Parathyroid adenoma (tissue), 2 donors: ENCODE measurements around the gene USP13.

Experiments
- H2AFZ ChIP-seq: fragments of 300-600 bp; sonication (generic); one replicate; pipeline ENCODE4 v1.7.0; 2017; ENCODE audit warnings: antibody characterized with exemption, mild to moderate bottlenecking
- H3K27ac ChIP-seq: fragments of 300-600 bp; sonication (generic); one replicate; pipeline ENCODE4 v1.7.0; 2017
- H3K27me3 ChIP-seq: fragments of 300-600 bp; sonication (generic); one replicate; pipeline ENCODE4 v1.7.0; 2017; ENCODE audit warnings: low read length; ENCODE audit not compliant: control insufficient read depth, insufficient read depth
- H3K36me3 ChIP-seq: fragments of 300-600 bp; sonication (generic); one replicate; pipeline ENCODE4 v1.7.0; 2017; ENCODE audit warnings: low read length; ENCODE audit not compliant: control insufficient read depth, insufficient read depth
- H3K4me1 ChIP-seq: fragments of 300-600 bp; sonication (generic); one replicate; pipeline ENCODE4 v1.7.0; 2017; ENCODE audit warnings: control low read depth
- H3K4me2 ChIP-seq: fragments of 300-600 bp; sonication (generic); one replicate; pipeline ENCODE4 v1.7.0; 2017; ENCODE audit warnings: low read length
- H3K4me3 ChIP-seq: fragments of 300-600 bp; sonication (generic); one replicate; pipeline ENCODE4 v1.7.0; 2017; ENCODE audit warnings: low read depth, low read length
- H3K79me2 ChIP-seq: fragments of 300-600 bp; sonication (generic); one replicate; pipeline ENCODE4 v1.7.0; 2017; ENCODE audit warnings: control low read depth
- H3K9ac ChIP-seq: fragments of 300-600 bp; sonication (generic); one replicate; pipeline ENCODE4 v1.7.0; 2017; ENCODE audit warnings: mild to moderate bottlenecking
- H3K9me3 ChIP-seq: fragments of 300-600 bp; sonication (generic); one replicate; pipeline ENCODE4 v1.7.0; 2017; ENCODE audit warnings: low read length; ENCODE audit not compliant: control insufficient read depth
- TF ChIP-seq, protein P1 (sequence below): fragments of 300-600 bp; sonication (generic); IDR thresholded peaks from one replicate; pipeline ENCODE4 v1.7.0; 2017; ENCODE audit warnings: antibody characterized with exemption, mild to moderate bottlenecking
- donor health status: primary hyperparathyroidism.

Gene USP13

DNA sequence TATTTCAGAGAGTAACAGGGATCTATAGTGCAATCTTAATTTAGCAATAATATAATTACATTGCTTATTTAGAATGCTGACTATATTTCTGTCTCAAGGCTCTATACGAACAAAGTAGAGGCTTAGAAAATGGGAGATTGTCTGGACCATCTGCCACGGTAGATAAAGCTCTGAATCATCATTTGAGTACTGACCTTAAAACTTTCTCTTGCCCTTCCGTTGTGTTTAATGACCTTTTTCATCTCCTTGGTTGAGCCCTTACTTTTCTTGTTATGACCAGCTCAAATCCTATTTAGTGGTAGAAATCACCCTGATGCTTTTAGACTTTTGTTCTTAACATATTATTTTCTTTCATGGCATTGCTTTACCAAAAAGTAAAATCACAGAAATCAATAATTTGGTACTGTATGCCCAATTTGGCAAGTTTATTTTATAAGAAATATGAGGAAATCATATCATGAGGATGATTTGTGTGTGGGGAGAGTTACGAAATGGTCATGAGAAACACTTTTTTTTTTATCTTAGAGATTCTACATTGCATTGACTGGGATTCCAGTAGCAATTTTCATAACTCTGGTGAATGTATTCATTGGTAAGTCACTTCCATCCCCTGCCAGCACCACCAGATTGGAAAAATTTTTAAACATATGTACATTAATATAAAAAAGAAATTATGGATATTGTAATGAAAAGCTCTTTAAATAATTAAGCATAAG lies 37.2 kb upstream of the USP13 start:
- TF ChIP-seq, protein P1, sequence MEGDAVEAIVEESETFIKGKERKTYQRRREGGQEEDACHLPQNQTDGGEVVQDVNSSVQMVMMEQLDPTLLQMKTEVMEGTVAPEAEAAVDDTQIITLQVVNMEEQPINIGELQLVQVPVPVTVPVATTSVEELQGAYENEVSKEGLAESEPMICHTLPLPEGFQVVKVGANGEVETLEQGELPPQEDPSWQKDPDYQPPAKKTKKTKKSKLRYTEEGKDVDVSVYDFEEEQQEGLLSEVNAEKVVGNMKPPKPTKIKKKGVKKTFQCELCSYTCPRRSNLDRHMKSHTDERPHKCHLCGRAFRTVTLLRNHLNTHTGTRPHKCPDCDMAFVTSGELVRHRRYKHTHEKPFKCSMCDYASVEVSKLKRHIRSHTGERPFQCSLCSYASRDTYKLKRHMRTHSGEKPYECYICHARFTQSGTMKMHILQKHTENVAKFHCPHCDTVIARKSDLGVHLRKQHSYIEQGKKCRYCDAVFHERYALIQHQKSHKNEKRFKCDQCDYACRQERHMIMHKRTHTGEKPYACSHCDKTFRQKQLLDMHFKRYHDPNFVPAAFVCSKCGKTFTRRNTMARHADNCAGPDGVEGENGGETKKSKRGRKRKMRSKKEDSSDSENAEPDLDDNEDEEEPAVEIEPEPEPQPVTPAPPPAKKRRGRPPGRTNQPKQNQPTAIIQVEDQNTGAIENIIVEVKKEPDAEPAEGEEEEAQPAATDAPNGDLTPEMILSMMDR, result no peak
- H3K4me2 ChIP-seq, result no peak overlapping the region
- H2AFZ ChIP-seq, result no peak overlapping the region
- no peak overlapping the region for H3K9ac ChIP-seq
- H3K4me1 ChIP-seq, result no peaks in the 10 kb centered on the region
- no peaks in the 10 kb centered on the region for H3K36me3 ChIP-seq
- no peak overlapping the region for H3K4me3 ChIP-seq
- H3K9me3 ChIP-seq, result no peaks in the 10 kb centered on the region
- no peaks in the 10 kb centered on the region for H3K27me3 ChIP-seq
- H3K27ac ChIP-seq, result no peak overlapping the region
- peaks cover 31% of the 10 kb centered on the region for H3K79me2 ChIP-seq

DNA sequence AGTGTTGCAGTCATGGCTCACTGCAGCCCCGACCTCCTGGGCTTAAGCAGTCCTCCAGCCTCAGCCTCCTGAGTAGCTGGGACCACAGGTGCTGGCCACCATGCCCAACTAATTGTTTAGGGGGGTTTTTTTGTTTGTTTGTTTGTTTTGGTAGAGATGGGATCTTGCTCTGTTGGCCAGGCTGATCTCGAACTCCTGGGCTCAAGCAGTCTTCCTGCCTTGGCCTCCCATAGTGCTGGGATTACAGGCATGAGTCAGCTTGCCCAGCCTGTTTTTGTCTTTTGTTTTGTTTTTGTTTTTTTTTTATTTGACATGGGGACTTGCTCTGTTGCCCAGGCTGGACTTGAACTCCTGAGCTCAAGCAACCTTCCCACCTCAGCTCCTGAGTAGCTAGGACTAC lies 30.8 kb upstream of the USP13 start:
- no peak overlapping the region for H3K4me3 ChIP-seq
- TF ChIP-seq, protein P1, result no peak
- no peaks in the 10 kb centered on the region for H3K4me1 ChIP-seq
- no peak overlapping the region for H3K4me2 ChIP-seq
- no peaks in the 10 kb centered on the region for H3K36me3 ChIP-seq
- no peak overlapping the region for H3K27ac ChIP-seq
- no peaks in the 10 kb centered on the region for H3K9me3 ChIP-seq
- no peak overlapping the region for H2AFZ ChIP-seq
- no peaks in the 10 kb centered on the region for H3K27me3 ChIP-seq
- no peak overlapping the region for H3K9ac ChIP-seq
- peaks cover 3% of the 10 kb centered on the region for H3K79me2 ChIP-seq

DNA sequence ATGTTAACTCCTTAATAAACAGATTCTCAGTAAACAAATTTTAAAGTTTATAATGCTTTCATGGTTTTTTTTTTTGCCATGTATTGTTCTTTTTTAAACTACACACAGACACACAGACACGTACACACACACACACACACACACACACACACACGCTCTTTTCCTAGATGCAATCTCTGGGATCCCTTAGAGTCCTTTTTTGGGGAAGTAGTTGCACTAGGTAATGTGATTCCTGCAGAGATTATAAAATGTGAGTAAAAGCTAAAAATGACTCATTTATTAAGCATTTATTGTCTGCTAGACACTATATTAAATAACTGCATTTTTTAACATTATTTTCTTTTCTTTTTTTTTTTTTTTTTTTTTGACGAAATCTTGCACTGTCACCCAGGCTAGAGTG lies 28.4 kb upstream of the USP13 start:
- Histone ChIP-seq H3K9ac (no peak overlapping the region), H3K36me3 (no peaks in the 10 kb centered on the region), H3K79me2 (no peaks in the 10 kb centered on the region), H3K4me3 (no peak overlapping the region), H2AFZ (no peak overlapping the region), H3K4me1 (no peaks in the 10 kb centered on the region), H3K27ac (no peak overlapping the region), H3K27me3 (no peaks in the 10 kb centered on the region), H3K4me2 (no peak overlapping the region), H3K9me3 (no peaks in the 10 kb centered on the region)
- TF ChIP-seq, protein P1, result no peak

DNA sequence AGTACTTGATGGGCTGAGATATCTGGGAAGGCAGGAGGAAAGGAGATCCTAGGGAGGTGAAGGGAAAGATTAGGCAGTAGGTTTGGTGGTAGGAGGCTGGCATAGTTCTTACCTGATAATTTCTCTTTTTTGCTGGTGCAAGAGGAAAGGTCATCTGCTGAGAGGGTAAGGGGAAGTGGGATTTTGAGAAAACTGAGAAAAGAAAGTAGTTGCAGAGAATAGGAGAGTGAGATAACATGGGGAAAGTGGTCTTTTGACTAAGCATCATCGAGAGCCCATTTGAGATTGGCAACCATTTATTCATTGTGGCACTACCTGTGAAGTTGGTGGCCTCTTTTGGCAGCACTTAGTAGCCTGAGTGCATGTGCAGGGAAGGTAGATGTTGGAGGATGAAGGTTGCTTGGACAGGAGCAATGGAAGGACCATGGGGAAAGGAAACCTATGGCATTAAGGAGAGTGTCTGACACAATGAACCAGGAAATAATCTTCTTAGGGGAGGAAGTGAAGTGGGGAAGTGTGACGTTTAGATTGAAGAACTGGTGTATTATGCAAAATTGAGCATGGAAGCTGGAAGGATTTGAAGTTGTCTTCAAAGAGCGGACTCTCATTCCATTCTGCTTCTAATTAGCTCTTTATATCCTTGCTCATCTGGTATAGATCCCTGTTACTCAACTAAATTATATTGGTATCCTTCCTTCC lies 21.9 kb upstream of the USP13 start:
- no peak overlapping the region for H3K9ac ChIP-seq
- no peaks in the 10 kb centered on the region for H3K79me2 ChIP-seq
- H3K4me3 ChIP-seq, result no peak overlapping the region
- H3K9me3 ChIP-seq, result no peaks in the 10 kb centered on the region
- no peak overlapping the region for H3K27ac ChIP-seq
- no peaks in the 10 kb centered on the region for H3K36me3 ChIP-seq
- no peaks in the 10 kb centered on the region for H3K27me3 ChIP-seq
- no peaks in the 10 kb centered on the region for H3K4me1 ChIP-seq
- TF ChIP-seq, protein P1, result no peak
- H2AFZ ChIP-seq, result no peak overlapping the region
- H3K4me2 ChIP-seq, result no peak overlapping the region
